ENCODE results near the gene WAPL. TPM values are rescaled to one million over a fixed set of nuclear protein-coding genes. Genes with fewer than 3 reads are reported as not detected.

Gene WAPL
- total RNA-seq, 1 donor from 2014 or later, result 43.2 TPM

GRCh38 chr10:86439544-86439943 is 82.0 kb downstream of the WAPL start:
- peak overlapping the region; percentile 33 for H3K4me2 ChIP-seq (ENCODE audit: low read length)
- peak overlapping the region; percentile 45 for H3K9ac ChIP-seq (ENCODE audit: low read length)
- H3K27me3 ChIP-seq (ENCODE audit: insufficient read depth, low read length), result no peaks in the 10 kb centered on the region
- Mint-ChIP-seq H3K4me1 (ENCODE audit: low read depth, unreplicated experiment) (peaks cover 61% of the 10 kb centered on the region), H3K4me3 (ENCODE audit: unreplicated experiment) (peak overlapping the region; percentile 21), H3K27ac (ENCODE audit: unreplicated experiment) (peak overlapping the region; percentile 97), H3K27me3 (ENCODE audit: low read depth, unreplicated experiment) (no peaks in the 10 kb centered on the region), H3K9me3 (ENCODE audit: unreplicated experiment) (no peaks in the 10 kb centered on the region), H3K36me3 (ENCODE audit: low read depth, unreplicated experiment) (peaks cover 31% of the 10 kb centered on the region)
- peaks cover 10% of the 10 kb centered on the region for H3K79me2 ChIP-seq (ENCODE audit: insufficient read depth, low read length)
- TF ChIP-seq EZH2 (IDR thresholded peaks at IDR 0.05; ENCODE audit: insufficient read depth, low read length) (no peak), CTCF (IDR thresholded peaks at IDR 0.05; ENCODE audit: insufficient read depth, low read depth, low read length) (no peak)
- peak; percentile 89 for DNase-seq (ENCODE audit: low read depth)
- H4K20me1 ChIP-seq (ENCODE audit: insufficient read depth, low read length), result no peaks in the 10 kb centered on the region
- peaks cover 28% of the 10 kb centered on the region for H3K36me3 ChIP-seq (ENCODE audit: insufficient read depth, low read length)
- peak overlapping the region; percentile 59 for H3K27ac ChIP-seq (ENCODE audit: low read depth, low read length)
- no peak for FAIRE-seq
- H3K9me3 ChIP-seq (ENCODE audit: insufficient read depth, low read depth, low read length), result no peaks in the 10 kb centered on the region
- no peak overlapping the region for H3K4me3 ChIP-seq (ENCODE audit: insufficient read depth, low read depth, low read length)
- peaks cover 37% of the 10 kb centered on the region for H3K4me1 ChIP-seq (ENCODE audit: insufficient read depth, low read length)
- H2AFZ ChIP-seq (ENCODE audit: low read depth, low read length), result no peak overlapping the region

GRCh38 chr10:86438091-86438749 is 83.4 kb downstream of the WAPL start:
- Histone ChIP-seq H3K4me3 (ENCODE audit: insufficient read depth, low read depth, low read length) (no peak overlapping the region), H3K9me3 (ENCODE audit: insufficient read depth, low read depth, low read length) (no peaks in the 10 kb centered on the region), H3K27me3 (ENCODE audit: insufficient read depth, low read length) (no peaks in the 10 kb centered on the region), H3K36me3 (ENCODE audit: insufficient read depth, low read length) (peaks cover 28% of the 10 kb centered on the region), H4K20me1 (ENCODE audit: insufficient read depth, low read length) (no peaks in the 10 kb centered on the region), H3K79me2 (ENCODE audit: insufficient read depth, low read length) (peaks cover 10% of the 10 kb centered on the region), H3K9ac (ENCODE audit: low read length) (no peak overlapping the region), H3K27ac (ENCODE audit: low read depth, low read length) (no peak overlapping the region), H3K4me2 (ENCODE audit: low read length) (no peak overlapping the region), H3K4me1 (ENCODE audit: insufficient read depth, low read length) (peaks cover 27% of the 10 kb centered on the region), H2AFZ (ENCODE audit: low read depth, low read length) (no peak overlapping the region)
- no peaks in the 10 kb centered on the region for H3K27me3 Mint-ChIP-seq (ENCODE audit: low read depth, unreplicated experiment)
- peaks cover 48% of the 10 kb centered on the region for H3K4me1 Mint-ChIP-seq (ENCODE audit: low read depth, unreplicated experiment)
- FAIRE-seq (no peak), DNase-seq (ENCODE audit: low read depth) (no peak)
- peaks cover 25% of the 10 kb centered on the region for H3K36me3 Mint-ChIP-seq (ENCODE audit: low read depth, unreplicated experiment)
- peak overlapping the region; percentile 97 for H3K27ac Mint-ChIP-seq (ENCODE audit: unreplicated experiment)
- no peak for TF ChIP-seq CTCF (IDR thresholded peaks at IDR 0.05; ENCODE audit: insufficient read depth, low read depth, low read length)
- no peak for TF ChIP-seq EZH2 (IDR thresholded peaks at IDR 0.05; ENCODE audit: insufficient read depth, low read length)
- H3K9me3 Mint-ChIP-seq (ENCODE audit: unreplicated experiment), result no peaks in the 10 kb centered on the region
- H3K4me3 Mint-ChIP-seq (ENCODE audit: unreplicated experiment), result no peak overlapping the region

- TF ChIP-seq CTCF (IDR thresholded peaks at IDR 0.05; ENCODE audit: insufficient read depth, low read depth, low read length) (no peak), EZH2 (IDR thresholded peaks at IDR 0.05; ENCODE audit: insufficient read depth, low read length) (no peak)
- peaks cover 25% of the 10 kb centered on the region for H3K36me3 Mint-ChIP-seq (ENCODE audit: low read depth, unreplicated experiment)
- no peaks in the 10 kb centered on the region for H3K9me3 ChIP-seq (ENCODE audit: insufficient read depth, low read depth, low read length)
- DNase-seq (ENCODE audit: low read depth) (no peak), FAIRE-seq (no peak)
- no peak overlapping the region for H2AFZ ChIP-seq (ENCODE audit: low read depth, low read length)
- no peaks in the 10 kb centered on the region for H3K27me3 ChIP-seq (ENCODE audit: insufficient read depth, low read length)
- H3K36me3 ChIP-seq (ENCODE audit: insufficient read depth, low read length), result peaks cover 28% of the 10 kb centered on the region
- H3K27me3 Mint-ChIP-seq (ENCODE audit: low read depth, unreplicated experiment), result no peaks in the 10 kb centered on the region
- no peak overlapping the region for H3K4me2 ChIP-seq (ENCODE audit: low read length)
- no peaks in the 10 kb centered on the region for H3K9me3 Mint-ChIP-seq (ENCODE audit: unreplicated experiment)
- peaks cover 10% of the 10 kb centered on the region for H3K79me2 ChIP-seq (ENCODE audit: insufficient read depth, low read length)
- H3K4me1 ChIP-seq (ENCODE audit: insufficient read depth, low read length), result peaks cover 25% of the 10 kb centered on the region
- no peak overlapping the region for H3K4me3 Mint-ChIP-seq (ENCODE audit: unreplicated experiment)
- H4K20me1 ChIP-seq (ENCODE audit: insufficient read depth, low read length), result no peaks in the 10 kb centered on the region
- no peak overlapping the region for H3K4me3 ChIP-seq (ENCODE audit: insufficient read depth, low read depth, low read length)
- H3K4me1 Mint-ChIP-seq (ENCODE audit: low read depth, unreplicated experiment), result peaks cover 45% of the 10 kb centered on the region
- H3K27ac Mint-ChIP-seq (ENCODE audit: unreplicated experiment), result peak overlapping the region; percentile 44
- no peak overlapping the region for H3K9ac ChIP-seq (ENCODE audit: low read length)
- no peak overlapping the region for H3K27ac ChIP-seq (ENCODE audit: low read depth, low read length)
Measured at GRCh38 chr10:86437447-86437846, 84.1 kb downstream of the WAPL start.
